Activated CD8-positive, alpha-beta memory T cell treated with anti-CD3 and anti-CD28 coated beads for 24 hours (primary cell): ENCODE measurements around the gene POLR3A.
A peak's percentile ranks its signal among the peaks of the same experiment; 100 is the strongest.
"Not testable (repeated sequence)": the region's sequence is repeated elsewhere in the genome, so short reads cannot be mapped to it uniquely, and the experiment has no call there.

Experiments
- DNase-seq: peaks from one replicate; pipeline ENCODE4 v3.0.0-alpha.2; 2020

Gene POLR3A

DNA sequence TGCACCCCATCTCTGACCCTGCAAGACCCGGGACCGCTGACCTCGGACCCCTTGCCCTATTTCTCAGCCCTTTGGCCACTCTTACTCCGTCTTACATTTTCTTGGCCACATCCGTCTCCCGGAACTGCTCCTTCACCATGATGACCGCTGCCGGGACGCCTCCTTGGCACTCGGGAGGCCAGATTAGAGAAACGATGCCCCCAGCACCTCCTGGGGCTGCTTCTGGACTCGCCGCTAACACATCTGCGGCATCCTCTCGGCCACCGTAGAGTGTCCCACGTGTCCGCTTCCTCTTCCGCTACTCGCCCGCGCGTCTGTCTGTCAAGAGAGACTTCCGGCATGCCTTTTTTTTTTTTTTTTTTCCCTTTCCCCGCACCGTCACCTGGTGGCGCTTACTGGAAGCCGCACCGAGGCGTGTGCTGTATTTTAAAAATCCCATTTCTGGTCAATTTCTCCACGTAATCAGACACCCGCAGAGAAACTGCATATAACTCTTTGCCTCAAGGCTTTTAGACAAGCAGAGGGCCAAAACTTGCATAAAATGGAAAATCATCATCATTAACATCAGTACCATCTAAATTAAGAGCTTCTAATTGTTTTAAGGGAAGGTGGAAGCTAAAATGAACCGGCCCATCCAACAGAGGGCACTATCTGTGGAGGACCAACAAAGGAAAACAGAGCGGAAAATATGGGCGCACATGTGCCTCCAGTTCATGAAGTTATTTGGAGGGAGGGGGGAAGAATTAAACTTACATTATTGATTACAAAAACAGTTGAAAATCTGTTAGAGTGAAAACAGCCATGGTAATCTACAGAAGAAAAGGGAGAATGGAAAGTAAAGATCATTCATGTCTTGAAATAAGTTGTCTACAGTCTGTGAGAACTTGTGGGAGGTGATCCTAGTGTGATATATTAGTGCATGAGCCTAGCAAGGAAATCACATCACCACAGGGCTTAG lies at the start of gene POLR3A:
Gene POLR3A, minus strand, starts transcription at position 247 of the 958 bp plus-strand sequence. Its CDS starts 108 bp downstream, at position 139.
- DNase-seq, result peak; percentile 94

DNA sequence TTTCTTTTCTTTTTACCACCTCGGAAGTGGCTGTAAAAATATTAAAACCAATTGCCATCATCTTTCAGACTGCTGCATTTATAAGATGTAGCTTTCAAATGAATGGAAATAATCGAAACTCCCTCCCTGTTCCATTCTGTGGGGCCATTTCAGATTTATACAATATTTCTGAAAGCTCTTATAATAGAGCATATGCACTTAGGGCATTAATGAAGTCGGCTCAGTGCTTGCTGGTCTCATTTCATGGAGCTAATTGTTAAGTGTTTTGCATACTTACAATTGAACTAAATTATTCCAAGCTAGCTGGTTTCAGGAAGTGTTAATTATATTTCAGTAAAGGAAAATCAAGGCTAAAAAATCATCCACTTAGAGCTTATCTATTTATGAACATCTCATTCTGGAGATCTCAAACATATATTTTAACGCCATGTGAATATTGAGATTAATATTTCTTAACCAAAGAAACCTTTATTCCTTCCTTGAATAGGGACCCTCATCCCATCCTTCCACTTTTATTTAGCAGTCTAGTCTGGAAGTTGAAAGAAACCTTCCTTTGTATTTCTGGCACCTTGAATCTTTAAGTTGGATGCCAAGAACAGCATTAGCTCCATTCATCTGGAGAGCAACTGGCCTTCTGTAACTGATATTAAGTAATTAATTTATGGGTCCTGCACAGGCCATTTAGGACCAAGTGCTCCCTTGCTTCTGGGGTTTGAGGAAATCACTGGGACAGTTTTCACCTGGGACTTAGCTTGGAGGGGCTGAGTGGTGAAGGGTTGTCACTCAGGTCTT lies 49.4 kb upstream of the POLR3A start:
- DNase-seq, result no peak

GRCh38 chr10:78075806-78076205 lies 46.5 kb upstream of the POLR3A start:
- DNase-seq, result not testable (repeated sequence)

DNA sequence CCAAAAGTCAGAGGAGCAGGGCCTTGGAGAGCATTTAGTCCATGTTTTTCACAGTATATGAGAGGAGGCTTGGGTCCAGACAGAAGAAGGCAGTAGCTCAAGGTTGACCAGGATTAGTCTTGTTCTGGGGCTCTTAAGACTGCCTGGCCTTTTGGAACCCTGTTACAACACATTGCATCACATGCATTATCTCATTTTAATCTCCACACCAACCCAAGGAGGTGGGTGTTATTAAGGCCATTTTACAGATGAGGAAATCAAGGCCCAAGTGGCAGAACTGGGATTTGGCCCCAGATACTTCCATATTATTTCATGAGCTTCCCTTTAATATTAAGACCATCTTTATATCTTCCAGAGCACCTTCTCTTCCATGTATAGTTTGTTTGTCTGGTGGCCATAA lies 43.2 kb upstream of the POLR3A start:
- DNase-seq, result no peak

- no peak for DNase-seq
Measured at GRCh38 chr10:78071857-78072179, 42.5 kb upstream of the POLR3A start.

DNA sequence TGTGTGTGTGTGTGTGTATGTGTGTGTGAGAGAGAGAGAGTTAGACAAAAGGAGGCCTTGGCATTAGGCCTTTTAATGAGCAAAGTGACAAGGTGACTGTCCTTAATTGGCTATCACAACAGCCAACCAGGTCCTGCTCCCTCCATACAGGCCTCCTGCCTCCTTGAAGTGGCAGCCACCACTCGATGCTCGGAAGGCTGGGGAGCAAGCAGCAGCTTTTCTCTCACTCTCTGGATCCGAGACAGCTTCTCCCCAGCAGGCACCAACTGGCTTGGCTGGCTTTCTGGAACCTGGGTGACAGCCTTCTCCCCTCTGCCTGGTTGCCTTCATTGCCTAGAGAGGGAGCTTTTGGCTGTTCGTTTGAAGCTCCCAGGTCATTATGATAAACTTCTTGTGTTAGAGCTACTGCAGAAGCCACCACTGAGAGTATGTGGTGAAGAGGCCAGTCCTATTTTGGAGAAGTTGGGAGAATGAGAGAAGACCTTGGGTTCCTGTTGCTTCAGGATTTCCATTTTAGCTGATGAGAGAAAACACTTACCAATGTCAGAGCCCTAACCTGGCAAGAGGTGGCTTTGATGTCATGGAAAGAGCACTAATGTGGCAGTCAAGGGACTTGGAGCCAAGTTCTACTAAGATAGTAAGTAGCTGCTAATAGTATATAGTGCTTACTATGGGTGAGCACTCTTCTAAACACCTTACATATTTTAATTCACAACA lies 42.0 kb upstream of the POLR3A start:
- no peak for DNase-seq

- no peak for DNase-seq
Measured at GRCh38 chr10:78070726-78071125, 41.4 kb upstream of the POLR3A start.

DNA sequence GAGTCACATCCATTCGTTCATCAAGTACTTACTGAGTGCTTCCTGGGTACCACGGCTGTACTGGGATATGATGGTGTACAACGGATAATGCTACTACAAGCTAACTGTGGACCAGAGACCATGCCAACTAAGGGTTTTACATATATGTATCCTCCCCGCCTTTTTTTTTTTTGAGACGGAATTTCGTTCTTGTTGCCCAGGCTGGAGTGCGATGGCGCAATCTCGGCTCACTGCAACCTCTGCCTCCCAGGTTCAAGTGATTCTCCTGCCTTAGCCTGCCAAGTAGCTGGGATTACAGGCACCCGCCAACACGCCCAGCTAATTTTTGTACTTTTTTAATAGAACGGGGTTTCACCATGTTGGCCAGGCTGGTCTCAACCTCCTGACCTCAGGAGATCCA lies 40.7 kb upstream of the POLR3A start:
- not testable (repeated sequence) for DNase-seq

- no peak for DNase-seq
Measured at GRCh38 chr10:78069151-78069550, 39.8 kb upstream of the POLR3A start.

GRCh38 chr10:78066728-78067430 lies 37.6 kb upstream of the POLR3A start:
- no peak for DNase-seq

- DNase-seq, result no peak
Measured at GRCh38 chr10:78066012-78066411, 36.7 kb upstream of the POLR3A start.

GRCh38 chr10:78065611-78066010 lies 36.3 kb upstream of the POLR3A start:
- DNase-seq, result no peak

- DNase-seq, result not testable (repeated sequence)
Measured at GRCh38 chr10:78064919-78065318, 35.6 kb upstream of the POLR3A start.

- no peak for DNase-seq
Measured at GRCh38 chr10:78063236-78063635, 33.9 kb upstream of the POLR3A start.

GRCh38 chr10:78062296-78062695 lies 33.0 kb upstream of the POLR3A start:
- no peak for DNase-seq

DNA sequence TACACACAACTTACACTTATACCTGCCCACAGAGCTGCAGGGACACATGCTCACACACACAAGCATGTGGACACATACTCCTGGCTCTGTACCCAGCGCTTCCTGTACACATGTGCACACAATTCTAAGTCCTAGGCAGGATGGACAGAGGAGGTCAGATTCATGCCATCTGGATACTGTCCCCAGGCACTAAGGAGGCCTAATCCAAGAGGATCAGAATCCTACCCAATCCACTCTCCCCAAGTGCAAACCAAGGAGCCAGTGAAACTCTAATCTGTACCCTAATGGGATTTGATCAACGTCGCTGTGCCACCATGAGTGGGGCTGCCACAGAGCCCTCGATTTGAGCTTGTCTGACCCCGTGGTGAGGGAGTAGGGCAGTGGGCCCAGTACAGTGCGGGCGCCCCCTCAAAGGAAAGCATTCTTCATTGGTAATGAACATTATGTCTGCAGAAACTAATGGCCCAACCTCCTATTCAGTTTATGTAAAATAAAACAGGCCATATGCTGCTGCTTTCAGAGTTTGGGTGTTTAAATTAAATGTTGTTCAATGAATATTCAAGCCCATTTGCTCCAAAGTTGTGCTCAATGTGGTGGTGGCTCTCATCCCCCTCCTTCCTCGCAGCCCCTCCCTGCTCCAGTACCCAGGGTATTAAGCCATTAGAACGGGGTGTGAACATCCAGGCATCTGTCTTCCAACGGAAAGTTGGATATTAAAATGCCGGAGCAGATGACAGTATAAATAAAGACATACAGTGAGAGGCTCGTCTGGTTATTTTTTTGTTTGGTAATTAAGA lies 30.8 kb upstream of the POLR3A start:
- DNase-seq, result no peak

DNA sequence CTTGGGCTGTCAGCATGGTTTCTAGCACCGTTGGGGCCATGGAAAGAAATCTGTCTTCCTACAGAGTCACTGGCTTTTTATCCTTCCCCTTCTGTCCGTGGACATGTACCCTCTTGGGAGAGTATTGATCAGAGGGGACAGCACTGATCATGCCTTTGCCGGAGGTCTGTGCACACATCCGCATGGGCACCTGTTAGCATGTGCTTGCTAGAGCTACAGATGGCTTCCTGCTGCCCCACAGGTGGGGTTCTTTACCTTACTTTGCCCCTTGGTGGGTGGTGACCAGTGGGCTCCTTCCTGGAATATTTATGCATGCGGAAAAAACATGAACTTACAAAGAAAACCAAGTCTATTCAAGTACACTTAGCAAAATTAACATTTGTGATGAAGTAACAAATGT lies 29.2 kb upstream of the POLR3A start:
- no peak for DNase-seq

DNA sequence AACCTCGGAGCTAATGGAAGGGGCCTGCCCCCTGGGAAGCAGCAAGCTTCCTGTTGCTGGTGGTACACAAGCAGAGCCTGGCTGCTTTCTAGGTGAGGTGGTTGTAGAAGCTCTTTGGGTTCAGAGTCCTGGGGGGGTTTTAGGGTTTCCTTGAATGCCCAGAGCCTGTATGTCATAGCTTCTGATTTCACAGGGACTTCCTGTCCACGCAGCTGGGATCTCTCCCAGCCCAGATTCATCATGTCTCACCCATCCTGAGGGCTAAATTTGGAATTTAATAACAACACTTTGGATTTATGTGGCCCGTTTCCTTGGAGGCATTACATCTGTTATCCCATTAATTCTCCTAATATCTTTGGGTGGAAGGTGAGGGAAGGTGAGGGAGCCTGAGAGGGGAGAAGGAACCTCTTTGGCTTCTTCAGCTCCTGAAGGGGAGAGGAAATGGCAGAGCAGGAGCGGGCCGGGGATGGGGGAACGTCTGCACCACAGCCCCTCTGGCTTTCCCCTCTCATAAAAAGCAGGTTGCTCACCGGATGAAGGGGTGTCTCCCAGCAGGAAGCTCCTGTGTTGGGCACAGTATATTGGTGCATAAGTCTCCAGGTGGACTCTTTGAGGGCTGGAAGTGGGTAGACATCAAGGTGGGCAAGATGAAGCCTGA lies 24.0 kb upstream of the POLR3A start:
- DNase-seq, result no peak

GRCh38 chr10:78049851-78050250 lies 20.5 kb upstream of the POLR3A start:
- DNase-seq, result no peak

GRCh38 chr10:78047314-78047891 lies 18.1 kb upstream of the POLR3A start:
- DNase-seq, result peak; percentile 93
